Mesenteric fat pad (tissue), 1 donor: ENCODE measurements around the gene FLRT1. TPM values are rescaled to one million over a fixed set of nuclear protein-coding genes. Genes with fewer than 3 reads are reported as not detected.

ENCODE experiments used
- DNase-seq: peaks from one replicate; pipeline ENCODE4 v3.0.0-alpha.2; 2020; ENCODE audit warnings: low spot score
- total RNA-seq: library from RNA; stranded (reverse); fragmentation: NEBNext Ultra II Directional; extraction: Animal tissue kit (Norgen Biotek cat#: 25700); gene quantifications from one replicate; pipeline ENCODE4 v1.2.1, GENCODE V29; 2021
- donor health status: DM: yes; HTN: yes; CAD: no.

The FLRT1 gene
- total RNA-seq, 1 donor from 2014 or later = not detected

- DNase-seq = no peak
Observed at GRCh38 chr11:64084146-64084950, 48.6 kb downstream of the FLRT1 start.

- no peak for DNase-seq
Observed at GRCh38 chr11:64084951-64085710, 49.4 kb downstream of the FLRT1 start.

Other genes with a start within 250 kb of the FLRT1 start
- gene SPINDOC, start 222.5 kb upstream of the FLRT1 start, total RNA-seq = 16.2 TPM
- gene MARK2, start 196.8 kb upstream of the FLRT1 start, total RNA-seq = 32.2 TPM
- gene RCOR2, start 118.8 kb upstream of the FLRT1 start, total RNA-seq = 0.58 TPM
- 14.7 TPM for gene NAA40, start 96.9 kb upstream of the FLRT1 start, total RNA-seq
- 249 TPM for gene COX8A, start 61.3 kb upstream of the FLRT1 start, total RNA-seq
- gene OTUB1, start 49.5 kb upstream of the FLRT1 start, total RNA-seq = 44.3 TPM
- gene MACROD1, start 130.2 kb downstream of the FLRT1 start, total RNA-seq = 19.5 TPM
- 113 TPM for gene STIP1, start 150.2 kb downstream of the FLRT1 start, total RNA-seq
- 58.9 TPM for gene FERMT3, start 170.8 kb downstream of the FLRT1 start, total RNA-seq
- gene TRPT1, start 190.3 kb downstream of the FLRT1 start, total RNA-seq = 32.7 TPM
- gene NUDT22, start 190.3 kb downstream of the FLRT1 start, total RNA-seq = 45.8 TPM
- 20.4 TPM for gene DNAJC4, start 194.6 kb downstream of the FLRT1 start, total RNA-seq
- gene VEGFB, start 198.7 kb downstream of the FLRT1 start, total RNA-seq = 426 TPM
- gene FKBP2, start 205.2 kb downstream of the FLRT1 start, total RNA-seq = 53.8 TPM
- 186 TPM for gene PPP1R14B, start 211.0 kb downstream of the FLRT1 start, total RNA-seq
- 25.8 TPM for gene PLCB3, start 215.6 kb downstream of the FLRT1 start, total RNA-seq
- 51.7 TPM for gene BAD, start 248.7 kb downstream of the FLRT1 start, total RNA-seq
- 19.9 TPM for gene GPR137, start 249.9 kb downstream of the FLRT1 start, total RNA-seq